GM12892 (cell line): ENCODE results near the gene HAGHL.

Source experiments
- POLR2A ChIP-seq: IDR thresholded peaks from 2 replicates; pipeline ENCODE4 v1.6.1; 2011; ENCODE audit warnings: low read depth, low read length, control low read depth
- POLR2AphosphoS5 ChIP-seq: IDR thresholded peaks from 2 replicates; pipeline ENCODE4 v1.6.1; 2011; ENCODE audit warnings: low read depth, low read length, control low read depth
- TAF1 ChIP-seq: IDR thresholded peaks from 2 replicates; pipeline ENCODE4 v1.6.1; 2011; ENCODE audit warnings: low read depth, mild to moderate bottlenecking, control low read depth, low read length, borderline replicate concordance

DNA sequence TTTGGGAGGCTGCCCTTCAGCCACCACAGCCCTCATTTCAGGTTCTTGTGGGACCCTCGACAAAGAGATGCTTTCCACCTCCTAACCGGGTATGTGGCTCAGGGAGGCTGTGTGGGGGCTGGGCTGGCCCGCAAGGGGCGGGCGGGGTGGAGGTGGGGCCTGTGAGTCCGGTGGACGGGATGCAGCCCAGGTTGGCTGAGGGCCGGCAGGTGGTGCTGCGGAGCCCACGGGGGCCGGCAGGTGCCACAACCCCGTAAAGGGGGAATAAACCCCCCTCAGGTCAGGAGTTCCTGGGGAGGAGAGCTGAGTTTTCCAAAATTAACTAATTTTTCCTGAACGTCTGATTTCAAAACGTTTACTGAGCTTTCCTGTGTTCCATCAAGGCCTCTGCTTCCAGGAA is 18.8 kb downstream of the HAGHL start:
- no peak for TF ChIP-seq POLR2A
- TF ChIP-seq POLR2AphosphoS5 = no peak
- TF ChIP-seq TAF1 = no peak
